Sciatic nerve (tissue), 2 donors: ENCODE data around the gene CEP192. TPM values are rescaled to one million over a fixed set of nuclear protein-coding genes. Genes with fewer than 3 reads are reported as not detected.

Experiments
- ATAC-seq: fragments of 200-7000 bp; cut with Tn5 transposase; one replicate; pipeline ENCODE4 v1.9.1; 2020; ENCODE audit warnings: mild to moderate bottlenecking, moderate library complexity
- DNase-seq: peaks from one replicate; pipeline ENCODE4 v3.0.0-alpha.2; 2020; ENCODE audit warnings: low spot score
- intact Hi-C: fragments of 100-400 bp; cut with DNase I; formaldehyde crosslinking; loops from one replicate; pipeline ENCODE4 v1.14.2; 2022
- total RNA-seq: library from RNA; stranded (reverse); fragmentation: NEBNext Ultra II Directional; extraction: Animal tissue kit (Norgen Biotek cat#: 25700); gene quantifications from one replicate; pipeline ENCODE4 v1.2.1, GENCODE V29; 2021
- donor health status: DM: no; HTN: no; CAD: no.
- donor health status: DM: no; HTN: no; CAD: no.

Gene CEP192
- total RNA-seq, 1 donor from 2014 or later = 37.8 TPM

GRCh38 chr18:13164406-13164805 is 173.2 kb downstream of the CEP192 start:
- ATAC-seq (no peak), DNase-seq (no peak)
- intact Hi-C loops = no loop called here

- DNase-seq = no peak
- intact Hi-C loops = no loop called here
- no peak for ATAC-seq
Observed at GRCh38 chr18:13165636-13166423, 174.7 kb downstream of the CEP192 start.

- no peak for DNase-seq
- no peak for ATAC-seq
- intact Hi-C loops = no loop called here
Observed at GRCh38 chr18:13173578-13174145, 182.5 kb downstream of the CEP192 start.

Other genes with a start within 250 kb of the CEP192 start
- gene PTPN2, start 107.1 kb upstream of the CEP192 start, total RNA-seq = 44.0 TPM
- 44.0 TPM for gene SEH1L, start 43.4 kb upstream of the CEP192 start, total RNA-seq
- 27.1 TPM for gene LDLRAD4, start 227.4 kb downstream of the CEP192 start, total RNA-seq